ENCODE results near the gene ZBTB22.
"Not testable (repeated sequence)": the region's sequence is repeated elsewhere in the genome, so short reads cannot be mapped to it uniquely, and the experiment has no call there.

Gene ZBTB22

GRCh38 chr6:33347816-33348215, 30.3 kb upstream of the ZBTB22 start:
- peaks cover 6% of the 10 kb centered on the region; the same call in 1 of the 2 replicates for H3F3A ChIP-seq (ENCODE audit: low read depth)
- no peak overlapping the region for H2AFZ ChIP-seq (ENCODE audit: low read length)
- H3K4me1 ChIP-seq (ENCODE audit: insufficient read depth, low read length, poor library complexity, severe bottlenecking): peaks cover 16% of the 10 kb centered on the region
- no peaks in the 10 kb centered on the region for H3K9me2 ChIP-seq (replicated peaks; ENCODE audit: low read depth, low read length)
- H3K27me3 ChIP-seq (ENCODE audit: insufficient read depth, low read length, poor library complexity, severe bottlenecking): peaks cover 42% of the 10 kb centered on the region
- no peaks in the 10 kb centered on the region for H4K20me1 ChIP-seq (ENCODE audit: insufficient read depth, low read length, poor library complexity, severe bottlenecking)
- no peak for TF ChIP-seq EZH2phosphoT487 (IDR thresholded peaks at IDR 0.05; ENCODE audit: borderline replicate concordance)
- TF ChIP-seq CTCF (conservative IDR thresholded peaks at IDR 0.05; ENCODE audit: low read length): no peak
- no peak overlapping the region for H3K9ac ChIP-seq (ENCODE audit: low read depth, low read length, poor library complexity, severe bottlenecking)
- no peaks in the 10 kb centered on the region for H3K36me3 ChIP-seq (ENCODE audit: insufficient read depth, low read length)
- H3K4me2 ChIP-seq (ENCODE audit: low read depth, low read length, poor library complexity, severe bottlenecking): no peak overlapping the region
- no peak overlapping the region for H3K4me3 ChIP-seq (ENCODE audit: low read length, poor library complexity, severe bottlenecking)
- H3K9me3 ChIP-seq (ENCODE audit: insufficient read depth, low read depth, low read length): no peaks in the 10 kb centered on the region
- no peaks in the 10 kb centered on the region for H3K79me2 ChIP-seq (ENCODE audit: insufficient read depth, low read length)

GRCh38 chr6:33346972-33347371, 29.4 kb upstream of the ZBTB22 start:
- not testable (repeated sequence) for H3K9me3 ChIP-seq (ENCODE audit: insufficient read depth, low read depth, low read length); H3K4me3 ChIP-seq (ENCODE audit: low read length, poor library complexity, severe bottlenecking); H3K9me2 ChIP-seq (replicated peaks; ENCODE audit: low read depth, low read length); H3K4me2 ChIP-seq (ENCODE audit: low read depth, low read length, poor library complexity, severe bottlenecking); H2AFZ ChIP-seq (ENCODE audit: low read length); H3K79me2 ChIP-seq (ENCODE audit: insufficient read depth, low read length); H3F3A ChIP-seq (ENCODE audit: low read depth); H3K36me3 ChIP-seq (ENCODE audit: insufficient read depth, low read length); H3K9ac ChIP-seq (ENCODE audit: low read depth, low read length, poor library complexity, severe bottlenecking); H4K20me1 ChIP-seq (ENCODE audit: insufficient read depth, low read length, poor library complexity, severe bottlenecking)
- Histone ChIP-seq H3K27me3 (ENCODE audit: insufficient read depth, low read length, poor library complexity, severe bottlenecking) (peaks cover 42% of the 10 kb centered on the region), H3K4me1 (ENCODE audit: insufficient read depth, low read length, poor library complexity, severe bottlenecking) (peaks cover 16% of the 10 kb centered on the region)

- Histone ChIP-seq H3K4me1 (ENCODE audit: insufficient read depth, low read length, poor library complexity, severe bottlenecking) (peaks cover 16% of the 10 kb centered on the region), H3K79me2 (ENCODE audit: insufficient read depth, low read length) (no peaks in the 10 kb centered on the region), H3K4me3 (ENCODE audit: low read length, poor library complexity, severe bottlenecking) (peak overlapping the region; percentile 64), H3K9ac (ENCODE audit: low read depth, low read length, poor library complexity, severe bottlenecking) (no peak overlapping the region), H3K9me2 (replicated peaks; ENCODE audit: low read depth, low read length) (no peaks in the 10 kb centered on the region), H2AFZ (ENCODE audit: low read length) (no peak overlapping the region), H3F3A (ENCODE audit: low read depth) (peaks cover 6% of the 10 kb centered on the region; the same call in 1 of the 2 replicates), H3K4me2 (ENCODE audit: low read depth, low read length, poor library complexity, severe bottlenecking) (peak overlapping the region; percentile 86), H3K36me3 (ENCODE audit: insufficient read depth, low read length) (no peaks in the 10 kb centered on the region), H3K27me3 (ENCODE audit: insufficient read depth, low read length, poor library complexity, severe bottlenecking) (peaks cover 41% of the 10 kb centered on the region), H4K20me1 (ENCODE audit: insufficient read depth, low read length, poor library complexity, severe bottlenecking) (no peaks in the 10 kb centered on the region), H3K9me3 (ENCODE audit: insufficient read depth, low read depth, low read length) (no peaks in the 10 kb centered on the region)
- TF ChIP-seq EZH2phosphoT487 (IDR thresholded peaks at IDR 0.05; ENCODE audit: borderline replicate concordance): no peak
- peak; percentile 55 for TF ChIP-seq CTCF (conservative IDR thresholded peaks at IDR 0.05; ENCODE audit: low read length)
Observed at GRCh38 chr6:33344701-33345697, 27.5 kb upstream of the ZBTB22 start.

All from Loucy (cell line).